Fibroblast of skin of scalp (primary cell): ENCODE measurements around the gene PDCD1. TPM values are rescaled to one million over a fixed set of nuclear protein-coding genes. Genes with fewer than 3 reads are reported as not detected.
"Not testable (repeated sequence)": the region's sequence is repeated elsewhere in the genome, so short reads cannot be mapped to it uniquely, and the experiment has no call there.

Experiments used
- DNase-seq: peaks from one replicate; pipeline ENCODE4 v3.0.0-alpha.2; 2013
- polyA plus RNA-seq, 2 experiments: library from polyadenylated mRNA; unstranded; fragments of 120-200 nt; gene quantifications; one replicate each; pipeline ENCODE4 v1.2.1, GENCODE V29; 2013; ENCODE audit not compliant: insufficient read length in 2 of 2

PDCD1 gene
- 0.05 TPM for polyA plus RNA-seq (2013, experiment 1 of 2; ENCODE audit: insufficient read length)
- polyA plus RNA-seq (2013, experiment 2 of 2; ENCODE audit: insufficient read length), result not detected

DNA sequence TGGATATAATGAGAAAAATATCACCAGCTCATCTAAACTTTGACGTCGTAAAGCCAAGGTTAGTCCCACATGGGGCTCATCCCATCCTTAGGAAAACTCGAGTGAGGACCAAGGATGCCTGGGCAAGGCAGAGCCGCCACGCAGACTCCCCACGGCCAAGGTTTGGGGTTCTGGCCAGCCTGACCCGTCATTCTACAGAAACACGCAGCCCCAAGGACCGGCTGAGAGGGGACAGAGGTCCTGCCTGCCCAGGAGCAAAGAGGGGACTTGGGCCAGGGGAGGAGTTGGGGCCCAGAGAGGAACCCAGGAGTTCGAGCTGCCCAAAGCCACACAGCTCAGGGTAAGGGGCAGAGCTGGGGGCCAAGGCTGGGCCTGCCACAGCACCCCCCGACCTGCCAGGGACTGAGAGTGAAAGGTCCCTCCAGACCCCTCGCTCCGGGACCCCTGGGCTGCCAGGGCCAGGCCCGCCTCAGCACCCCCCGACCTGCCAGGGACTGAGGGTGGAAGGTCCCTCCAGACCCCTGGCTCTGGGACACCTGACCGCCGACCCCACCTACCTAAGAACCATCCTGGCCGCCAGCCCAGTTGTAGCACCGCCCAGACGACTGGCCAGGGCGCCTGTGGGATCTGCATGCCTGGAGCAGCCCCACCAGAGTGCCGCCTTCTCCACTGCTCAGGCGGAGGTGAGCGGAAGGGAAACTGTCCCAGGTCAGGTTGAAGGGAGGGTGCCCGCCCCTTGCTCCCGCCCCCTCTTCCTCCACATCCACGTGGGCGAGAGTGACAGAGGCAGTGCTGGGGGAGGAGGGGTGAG lies at the start of gene PDCD1:
Gene PDCD1 (minus strand): TSS at position 689 of the 811 bp plus-strand sequence. CDS start 56 bp downstream, at position 633.
- DNase-seq, result no peak

DNA sequence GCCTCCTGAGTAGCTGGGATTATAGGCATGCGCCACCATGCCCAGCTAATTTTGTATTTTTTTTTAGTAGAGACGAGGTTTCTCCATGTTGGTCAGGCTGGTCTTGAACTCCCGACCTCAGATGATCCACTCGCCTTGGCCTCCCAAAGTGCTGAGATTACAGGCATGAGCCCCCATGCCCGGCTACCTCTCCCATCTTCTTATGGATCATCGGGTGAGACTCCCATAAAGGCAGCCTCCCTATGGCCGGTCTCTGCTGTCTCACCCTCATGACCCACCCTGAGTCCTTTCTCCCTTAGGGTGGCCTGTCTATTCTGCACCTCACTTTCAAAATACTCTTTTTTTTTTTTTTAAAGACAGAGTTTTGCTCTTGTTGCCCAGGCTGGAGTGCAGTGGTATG lies 49.1 kb upstream of the PDCD1 start:
- DNase-seq, result not testable (repeated sequence)

DNA sequence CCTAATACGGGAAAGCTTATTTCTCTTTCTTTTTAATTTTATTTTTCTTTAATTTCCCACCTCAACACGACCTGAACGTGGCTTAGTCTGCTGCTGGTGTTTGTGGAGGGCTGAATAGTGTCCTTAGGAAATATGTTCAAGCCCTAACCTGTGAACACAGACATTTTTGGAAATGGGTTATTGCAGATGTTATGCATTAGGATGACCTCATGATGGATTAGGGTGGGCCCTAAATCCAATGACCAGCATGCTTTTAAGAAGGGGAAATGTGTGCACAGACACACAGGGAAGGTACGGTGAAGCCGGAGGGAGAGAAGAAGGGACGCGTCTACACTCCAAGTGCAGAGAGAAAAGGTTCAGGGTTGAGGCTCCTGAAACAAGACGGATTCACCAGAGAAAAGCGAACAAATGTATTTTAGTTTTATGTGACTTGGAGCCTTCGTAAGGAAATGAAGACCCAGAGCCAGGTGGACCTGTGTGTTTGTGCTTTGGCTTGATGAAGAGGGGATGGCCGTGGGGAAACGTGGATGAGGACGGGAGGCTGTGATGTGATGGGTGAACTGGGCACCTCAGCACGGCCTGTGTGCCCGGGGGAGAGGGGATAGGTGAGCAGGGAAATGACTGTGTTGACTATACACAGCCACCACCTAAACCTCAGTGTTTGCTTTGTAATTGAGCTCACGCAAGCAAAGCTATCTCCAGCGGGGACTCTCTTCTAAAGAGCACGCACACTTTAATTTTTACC lies 48.3 kb upstream of the PDCD1 start:
- DNase-seq, result no peak

DNA sequence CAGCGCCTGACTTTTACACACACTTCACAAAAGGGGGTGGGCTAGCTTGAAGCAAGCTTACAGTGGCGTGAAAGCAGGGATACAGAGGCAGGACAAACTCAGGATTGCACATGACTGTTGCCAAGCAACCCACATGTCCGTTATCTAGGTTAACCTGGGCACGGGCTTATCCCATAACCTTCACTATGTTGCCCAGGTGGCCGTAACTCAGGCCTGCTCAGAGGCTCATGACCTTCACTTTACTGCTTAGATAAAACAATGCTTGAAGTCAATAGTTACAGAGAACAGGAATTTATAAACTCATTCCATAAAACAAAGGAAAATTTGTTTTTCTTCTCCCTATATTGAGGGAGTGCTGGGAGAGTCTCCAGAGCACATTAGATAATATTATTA lies 47.7 kb upstream of the PDCD1 start:
- not testable (repeated sequence) for DNase-seq

DNA sequence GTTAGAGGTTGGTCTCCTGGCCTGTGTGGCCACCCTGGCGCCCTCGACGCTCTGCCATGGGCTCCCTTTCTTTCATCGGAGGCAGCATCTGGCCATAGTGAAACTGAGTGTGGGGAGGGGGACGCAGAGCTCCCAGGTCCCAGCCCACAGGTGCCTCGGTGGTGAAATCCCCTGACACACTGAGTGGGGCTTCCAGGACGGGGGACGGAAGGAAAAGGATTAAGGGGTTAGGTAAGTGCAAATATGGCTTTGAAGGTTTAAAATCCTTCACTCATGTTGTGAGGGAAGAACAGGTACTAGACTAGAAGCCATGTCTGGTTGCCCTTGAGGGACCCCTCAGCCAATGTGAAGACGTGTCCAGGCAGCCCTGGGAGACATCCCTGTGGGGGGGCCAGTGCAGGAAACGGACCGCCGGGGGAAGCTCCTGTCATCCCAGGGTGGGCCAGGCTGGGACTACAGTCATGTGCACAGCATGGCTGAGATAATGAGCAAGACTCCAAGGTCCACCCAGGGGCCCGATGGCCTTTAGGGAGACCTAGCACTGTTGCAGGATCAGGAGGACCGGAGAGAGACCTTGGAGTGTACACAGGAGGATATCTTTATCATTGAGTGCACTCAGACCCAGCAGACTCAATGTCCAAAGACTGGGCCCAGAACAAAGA lies 47.2 kb upstream of the PDCD1 start:
- DNase-seq, result no peak

DNA sequence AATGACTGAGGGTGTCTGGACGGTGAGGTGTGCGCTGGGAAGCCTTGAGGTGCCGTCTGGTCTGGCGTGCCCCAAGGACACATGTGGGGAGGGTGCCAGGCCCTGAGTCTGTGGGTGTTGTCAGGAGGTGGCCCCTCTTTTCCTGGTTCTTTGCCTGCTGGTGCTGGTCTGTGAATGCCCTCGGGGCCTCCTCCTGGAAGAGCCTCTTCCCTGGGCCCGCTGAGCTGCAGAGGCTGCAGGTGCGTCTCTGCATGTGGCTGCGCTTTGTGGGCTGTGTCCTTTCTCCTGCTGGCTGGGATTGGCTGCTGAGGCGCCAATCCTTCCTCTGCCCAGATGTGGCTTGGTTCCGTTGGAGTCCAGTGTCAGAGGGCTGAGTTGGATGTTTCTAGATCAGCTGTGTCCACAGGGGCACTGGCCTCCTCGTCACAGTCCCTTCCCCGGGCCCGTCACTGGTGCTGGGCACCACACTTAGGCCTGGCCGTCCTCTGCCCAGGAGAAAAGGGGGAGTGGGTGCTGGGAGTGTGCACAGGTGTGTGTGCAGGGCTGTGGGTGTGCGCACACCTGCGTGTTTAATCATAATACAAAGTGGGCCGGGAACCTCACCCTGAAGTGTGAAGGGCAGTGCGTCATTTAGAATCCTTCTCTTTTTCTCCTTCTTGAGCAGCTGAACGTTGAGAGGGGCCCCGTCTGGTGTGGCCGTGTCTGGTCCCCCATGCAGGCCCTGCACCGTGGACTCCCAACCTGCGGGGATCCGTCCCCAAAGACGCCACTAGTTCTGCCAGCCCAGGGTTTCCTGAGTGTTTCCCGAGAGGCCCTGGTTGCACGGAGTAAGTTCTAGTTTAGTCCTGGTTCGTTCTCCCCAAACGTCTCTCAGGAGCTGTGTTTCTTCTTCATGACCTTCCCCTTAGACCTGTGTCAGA lies 46.4 kb upstream of the PDCD1 start:
- no peak for DNase-seq

DNA sequence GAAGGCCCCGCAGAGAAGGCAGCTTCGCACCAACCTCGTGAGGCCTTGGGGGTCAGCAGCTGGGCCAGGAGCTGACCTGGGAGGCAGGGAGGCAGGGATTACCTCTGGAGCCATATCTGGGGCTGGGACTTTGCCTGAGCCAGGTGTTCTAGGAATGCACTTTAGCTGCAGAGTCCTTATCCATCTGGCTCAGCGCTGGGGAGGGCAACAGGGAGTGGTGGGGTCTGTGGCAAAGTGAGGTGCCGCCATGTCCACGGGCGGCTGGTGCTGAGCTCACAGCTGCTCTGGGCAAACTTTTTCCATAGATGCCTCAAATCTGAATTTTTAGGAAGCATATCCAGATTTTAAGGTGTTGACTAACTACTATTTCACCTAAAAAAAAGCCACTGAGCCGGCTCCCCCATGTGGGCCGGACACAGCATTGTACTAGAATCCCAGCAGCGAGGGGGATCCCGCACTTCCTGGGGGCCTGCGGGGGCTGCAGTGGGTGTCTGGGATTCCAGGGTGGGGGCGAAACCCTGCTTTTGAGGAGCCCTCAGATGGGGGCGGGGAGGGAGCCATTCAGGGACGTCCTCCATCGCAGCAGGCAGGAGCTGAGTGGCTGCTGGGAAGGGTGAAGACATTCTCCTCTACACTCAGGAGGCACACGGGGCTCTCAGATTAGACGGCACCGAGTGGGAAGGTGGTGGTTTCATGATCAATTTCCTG lies 45.5 kb upstream of the PDCD1 start:
- no peak for DNase-seq

DNA sequence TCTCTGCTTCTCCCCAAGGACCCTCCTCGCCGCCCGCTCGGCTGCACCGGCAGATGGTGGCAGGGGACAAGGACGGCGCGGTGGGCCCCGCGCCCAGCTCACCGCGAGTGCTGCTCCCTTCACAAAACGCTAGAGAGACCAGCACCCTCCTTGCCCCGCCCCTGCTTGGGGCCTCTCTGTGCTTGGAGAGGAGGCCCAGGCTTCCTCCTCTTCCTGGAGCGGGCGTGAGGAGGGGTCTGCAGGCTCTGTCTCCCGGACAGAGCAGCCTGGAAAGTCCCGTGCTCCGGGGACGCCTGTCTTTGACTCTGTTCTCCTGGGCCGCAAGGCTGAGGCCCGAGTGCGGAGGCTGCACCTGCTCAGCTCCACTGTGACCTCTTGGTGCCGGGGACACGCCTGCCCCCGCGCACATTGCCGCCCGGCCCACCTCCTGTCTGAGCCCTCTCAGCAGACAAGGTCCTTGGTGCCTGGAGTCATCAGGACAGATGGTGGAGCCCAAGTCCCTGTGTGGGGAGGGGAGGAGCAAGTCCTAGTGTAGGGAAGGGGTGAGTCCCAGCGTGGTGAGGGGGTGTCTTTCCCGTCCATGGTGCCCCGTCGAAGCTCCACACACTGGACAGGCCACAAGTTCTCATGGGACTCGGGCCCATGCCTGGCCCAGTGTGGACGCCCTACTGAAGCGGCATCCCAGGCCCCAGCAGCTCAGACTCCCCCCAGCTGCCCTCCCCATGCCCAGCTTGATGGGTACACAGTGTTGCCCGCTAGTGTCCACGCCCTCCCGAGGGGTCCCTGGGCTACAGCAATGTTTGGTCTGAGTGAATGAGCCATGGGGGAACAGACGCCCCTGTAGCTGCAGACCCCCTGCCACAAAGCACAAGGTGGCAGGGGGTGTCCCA lies 44.7 kb upstream of the PDCD1 start:
- no peak for DNase-seq

DNA sequence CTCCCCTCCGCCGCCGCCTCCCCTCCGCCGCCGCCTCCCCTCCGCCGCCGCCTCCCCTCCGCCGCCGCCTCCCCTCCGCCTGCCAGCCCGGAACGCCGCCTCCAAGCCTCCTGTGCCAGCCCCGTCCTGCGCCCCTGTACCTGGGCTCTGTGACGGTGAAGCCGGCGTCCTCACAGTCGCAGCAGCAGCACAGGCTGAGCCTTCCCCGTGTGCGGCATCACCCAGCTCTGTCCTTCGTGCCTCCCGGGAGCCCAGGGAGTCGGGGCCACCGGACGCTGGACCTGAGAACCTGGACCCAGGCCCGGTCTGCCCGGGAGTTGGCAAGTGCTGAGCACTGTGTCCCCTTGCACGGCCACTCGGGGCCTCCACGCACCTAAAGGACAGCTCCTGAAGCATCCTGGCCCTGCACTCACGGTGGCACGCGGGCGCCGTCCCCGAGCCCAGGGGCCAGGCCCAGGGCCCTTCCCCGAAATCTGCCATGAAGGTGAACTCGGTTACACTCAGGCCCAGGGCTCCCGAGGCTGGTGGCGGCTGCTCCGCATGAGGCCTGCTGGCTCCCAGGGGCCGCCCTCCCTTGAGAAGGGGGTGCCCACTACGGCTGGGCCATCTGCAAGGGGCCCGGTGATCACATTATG lies 43.8 kb upstream of the PDCD1 start:
- no peak for DNase-seq

DNA sequence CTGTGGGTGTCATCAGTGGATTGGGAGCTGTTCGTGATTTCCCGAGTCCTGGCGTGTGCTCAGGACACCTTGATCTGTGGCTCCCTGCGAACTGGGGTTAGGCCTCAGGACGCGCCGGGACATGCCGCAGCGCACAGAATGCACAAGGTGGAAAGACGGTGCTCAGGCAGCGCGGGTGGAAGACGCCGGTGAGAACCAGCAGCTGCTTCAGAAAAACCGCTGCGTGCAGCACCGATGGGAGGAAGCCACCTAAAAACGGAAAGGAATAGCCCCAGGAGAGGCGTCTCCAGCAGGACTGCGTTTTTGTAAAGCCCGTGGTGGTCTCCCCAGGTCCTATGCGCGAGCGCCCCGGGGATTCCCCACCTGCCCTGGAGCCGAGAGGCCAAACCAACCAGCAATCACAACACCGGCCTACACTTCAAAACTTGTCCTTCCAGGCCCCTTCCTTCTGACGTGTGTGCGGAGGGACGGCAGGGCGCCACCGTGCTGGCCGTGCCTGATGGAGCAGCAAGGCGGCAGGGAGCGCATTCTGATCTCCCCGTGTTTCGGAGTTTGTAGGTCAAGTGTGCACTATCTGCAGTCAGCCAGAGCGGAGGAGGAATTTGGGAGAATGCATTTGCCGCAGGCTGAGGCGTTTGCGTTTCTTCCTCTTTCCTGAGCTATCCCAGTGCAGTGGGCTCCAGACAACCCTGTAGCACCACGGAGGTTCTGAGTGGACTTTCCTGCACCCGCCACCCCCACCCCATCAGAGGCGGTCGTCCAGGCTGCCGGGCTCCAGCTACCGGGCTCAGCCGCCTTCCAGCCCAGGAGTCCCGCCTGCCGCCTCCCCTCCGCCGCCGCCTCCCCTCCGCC lies 43.0 kb upstream of the PDCD1 start:
- DNase-seq, result no peak

DNA sequence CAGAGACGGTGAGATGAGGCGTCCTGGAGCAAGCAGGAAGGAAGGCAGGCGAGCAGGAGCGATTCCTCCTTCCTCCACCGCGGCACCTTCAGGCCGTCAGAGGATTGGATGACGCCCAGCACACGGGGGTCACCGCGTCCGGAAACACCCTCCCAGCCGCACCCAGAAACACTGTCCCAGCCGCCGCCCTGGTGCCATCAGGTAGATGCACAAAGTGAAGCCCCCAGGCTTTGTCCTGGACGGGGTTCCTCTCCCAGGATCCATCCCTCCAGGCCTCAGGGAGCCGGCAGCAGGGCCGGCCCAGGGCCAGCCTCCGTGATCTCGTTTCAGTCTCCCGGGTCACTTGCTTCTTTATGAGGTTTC lies 42.3 kb upstream of the PDCD1 start:
- DNase-seq, result no peak

DNA sequence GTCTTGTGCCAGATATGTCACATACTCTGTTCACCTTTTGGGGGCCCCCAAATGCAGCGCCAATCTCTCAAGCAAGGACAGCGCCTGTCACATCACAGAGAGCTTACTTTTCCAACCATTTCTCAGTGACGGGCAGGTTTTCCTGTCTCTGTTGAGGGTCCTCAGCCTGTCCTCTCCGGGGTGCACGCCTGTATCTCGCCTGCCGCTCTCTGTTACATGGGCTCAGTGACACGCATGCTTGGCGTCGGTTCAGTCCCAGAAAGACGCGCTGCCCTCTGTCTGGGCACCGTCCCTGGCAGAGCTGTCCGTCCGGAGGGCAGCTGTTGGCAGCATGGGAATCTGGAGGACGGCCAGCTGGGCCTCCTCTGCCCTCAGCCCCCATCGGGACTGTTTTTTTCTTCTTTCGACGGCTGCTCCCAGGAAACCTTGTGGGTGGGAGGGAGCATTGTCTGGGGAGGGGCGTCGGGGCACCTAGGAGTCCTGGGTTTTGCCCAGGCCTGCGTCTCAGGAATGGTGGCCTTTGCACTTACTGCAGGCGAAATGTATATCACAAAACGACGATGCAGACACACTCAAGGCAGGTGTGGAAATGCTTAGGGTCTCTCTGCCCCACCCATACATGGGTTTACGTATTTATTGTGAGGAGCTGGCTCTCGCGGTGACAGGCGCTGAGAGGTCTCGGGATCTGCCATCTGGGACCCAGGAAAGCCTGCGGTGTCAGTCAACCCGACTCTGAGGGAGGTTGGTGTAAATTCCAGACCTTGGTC lies 41.7 kb upstream of the PDCD1 start:
- no peak for DNase-seq

DNA sequence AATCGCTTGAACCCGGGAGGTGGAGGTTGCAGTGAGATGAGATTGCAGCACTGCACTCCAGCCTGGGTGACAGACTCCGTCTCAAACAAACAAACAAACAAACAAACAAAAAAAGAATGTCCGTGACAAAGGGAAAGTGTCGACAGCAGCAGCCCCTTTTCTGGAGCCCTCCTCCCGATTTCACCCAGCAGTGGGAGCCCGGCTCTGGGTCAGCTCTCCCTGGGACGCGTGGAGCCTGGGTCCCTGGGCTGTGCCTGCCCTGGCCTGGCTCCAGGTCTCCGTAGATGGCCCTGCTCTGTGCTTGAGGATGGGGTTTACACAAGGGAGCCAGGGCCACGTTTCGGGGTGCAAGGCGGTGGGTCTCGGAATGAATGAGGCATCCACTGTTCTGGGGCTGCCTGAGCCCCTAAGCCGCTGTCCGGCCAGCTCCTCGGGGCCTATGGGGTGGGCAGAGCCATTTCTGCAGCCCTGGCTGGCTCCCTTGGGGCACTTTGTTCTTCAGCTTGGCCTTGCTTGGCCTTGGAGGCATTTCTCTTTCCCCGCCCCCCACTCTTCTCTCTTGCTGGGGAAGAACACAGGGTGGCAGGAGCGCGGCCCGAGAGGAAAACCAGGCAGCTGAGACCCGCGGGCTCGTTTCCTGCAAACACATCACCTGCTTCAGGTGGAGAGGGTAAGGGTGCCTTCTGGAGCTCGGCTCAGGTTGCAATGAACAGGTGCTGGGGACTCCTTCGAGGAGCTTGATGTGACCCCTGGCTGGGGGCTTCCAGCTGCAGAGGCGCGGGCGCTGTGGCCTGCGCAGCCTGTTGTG lies 40.0 kb upstream of the PDCD1 start:
- no peak for DNase-seq

DNA sequence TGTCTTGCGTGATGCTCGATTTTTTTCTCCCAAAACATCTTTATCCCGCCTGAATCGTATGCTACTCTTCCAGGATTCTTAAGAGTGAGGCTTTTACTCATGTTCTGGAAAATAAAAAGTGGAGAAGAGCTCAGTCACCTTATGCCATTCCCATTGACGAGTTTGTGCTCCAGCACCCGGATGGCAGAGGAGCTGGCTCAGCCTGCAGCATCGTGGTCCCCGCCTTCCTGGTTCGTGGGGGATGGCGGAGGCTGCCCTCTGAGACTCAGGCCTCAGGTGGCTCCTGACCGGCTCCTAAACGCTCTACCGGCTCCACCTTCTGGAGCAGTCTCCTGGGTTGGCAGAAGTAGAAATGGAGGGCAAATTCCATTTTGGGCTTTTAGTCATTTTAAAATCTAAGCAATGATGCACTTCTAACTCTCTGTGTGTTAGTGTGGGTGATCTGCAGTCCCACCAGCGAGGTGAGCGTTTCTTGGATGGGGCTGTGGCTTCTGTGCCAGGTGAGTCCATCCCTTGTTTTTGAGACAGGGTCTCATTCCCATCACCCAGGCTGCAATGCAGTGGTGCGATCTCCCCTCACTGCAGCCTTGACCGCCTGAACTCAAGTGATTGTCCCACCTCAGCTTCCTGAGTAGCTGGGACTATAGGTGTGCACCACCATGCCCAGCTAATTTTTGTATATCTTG lies 38.7 kb upstream of the PDCD1 start:
- no peak for DNase-seq

DNA sequence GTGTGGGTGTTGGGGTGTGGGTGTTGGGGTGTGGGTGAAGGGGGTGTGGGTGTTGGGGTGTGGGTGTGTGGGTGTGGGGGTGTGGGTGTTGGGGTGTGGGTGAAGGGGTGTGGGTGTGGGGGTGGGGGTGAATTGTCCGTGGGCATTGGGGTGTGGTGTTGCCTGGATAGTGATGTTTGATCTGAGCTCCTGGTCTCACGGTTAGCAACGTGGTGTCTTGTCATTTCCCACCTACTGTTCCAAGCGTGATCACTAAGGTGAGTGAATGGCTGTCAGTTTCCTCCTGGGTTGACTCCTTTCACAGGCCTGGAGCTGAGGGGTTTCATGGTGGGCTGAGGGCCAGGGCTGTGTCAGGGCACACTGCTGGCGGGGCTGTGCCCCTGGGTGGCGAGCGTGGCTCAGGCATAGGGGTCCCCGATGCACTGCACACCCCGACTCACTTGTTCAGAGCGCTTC lies 38.1 kb upstream of the PDCD1 start:
- DNase-seq, result no peak
